HG03159 (cell line): ENCODE measurements around the gene NAP1L4.

Source experiments
- ATAC-seq: cut with Tn5 transposase; IDR thresholded peaks from one replicate; pipeline ENCODE4 v1.9.1; 2021; ENCODE audit warnings: mild to moderate bottlenecking, moderate library complexity; ENCODE audit not compliant: unreplicated experiment

The NAP1L4 gene

DNA sequence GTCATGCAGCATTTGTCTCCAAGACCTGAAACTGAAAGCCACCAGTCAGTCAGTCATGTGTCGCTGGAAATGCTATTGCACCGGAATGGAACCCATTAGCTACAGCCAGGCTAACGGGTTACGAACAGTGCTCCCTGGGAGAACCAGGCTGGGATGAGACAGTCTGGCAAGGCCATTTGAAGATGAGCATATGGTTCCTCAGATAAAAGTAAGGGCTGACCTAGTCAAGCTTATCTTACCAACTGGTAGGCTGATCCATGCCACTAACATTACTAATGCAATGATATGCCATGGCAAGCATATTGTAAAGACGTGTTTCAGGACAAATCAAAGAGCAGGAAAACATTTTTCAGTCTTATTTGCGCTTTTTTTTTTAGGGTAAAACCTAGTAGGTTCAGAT lies 28.4 kb downstream of the NAP1L4 start:
- no peak for ATAC-seq

DNA sequence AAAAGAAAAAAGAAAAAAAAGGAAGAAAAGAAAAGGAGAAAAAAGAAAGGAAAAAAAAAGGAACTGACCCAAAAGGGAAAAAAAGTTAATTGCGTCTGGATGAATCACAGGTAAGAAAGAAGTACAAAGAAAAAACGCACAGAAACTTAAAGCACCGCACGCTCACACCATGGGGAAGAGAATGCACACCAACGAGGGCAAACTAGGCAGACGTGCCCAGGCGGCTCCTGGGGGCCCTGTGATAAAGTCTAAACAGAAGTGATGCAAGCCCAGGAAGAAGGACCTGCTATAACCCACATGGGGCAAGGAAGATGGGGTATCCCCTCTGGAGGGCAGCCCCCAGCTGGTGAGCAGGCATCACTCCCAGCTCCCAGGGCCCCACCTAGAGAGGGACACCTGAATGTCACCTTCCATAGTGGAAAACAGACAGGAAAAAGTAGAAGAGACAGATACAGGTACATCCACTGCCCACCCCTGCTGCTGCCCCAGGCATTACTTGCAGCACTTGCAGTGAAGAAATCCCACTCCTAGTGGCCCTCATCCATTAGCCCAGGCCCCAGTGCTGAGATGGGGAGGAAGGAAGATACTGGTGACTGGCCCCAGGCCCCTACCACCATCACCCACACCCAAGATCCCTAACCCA lies 28.9 kb downstream of the NAP1L4 start:
- ATAC-seq, result no peak

DNA sequence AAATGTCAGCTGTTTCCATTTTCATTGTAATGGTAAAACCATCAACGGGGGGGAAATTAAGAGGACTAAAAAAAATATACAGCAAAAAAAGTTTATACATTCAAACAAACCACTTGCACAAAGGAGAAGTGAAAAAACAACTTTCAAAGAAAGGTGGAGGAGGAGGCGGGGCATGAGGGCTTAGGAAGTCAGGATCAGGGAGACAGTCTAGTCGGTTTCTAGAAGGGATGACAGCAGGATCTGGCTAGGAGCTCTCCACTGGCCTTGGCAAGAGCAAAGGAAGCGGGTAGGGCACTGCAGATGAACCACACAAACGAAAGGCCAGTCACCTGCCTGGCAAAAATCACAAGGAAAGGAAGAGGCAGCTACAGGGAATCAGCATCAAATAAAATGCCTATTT lies 31.0 kb downstream of the NAP1L4 start:
- no peak for ATAC-seq

DNA sequence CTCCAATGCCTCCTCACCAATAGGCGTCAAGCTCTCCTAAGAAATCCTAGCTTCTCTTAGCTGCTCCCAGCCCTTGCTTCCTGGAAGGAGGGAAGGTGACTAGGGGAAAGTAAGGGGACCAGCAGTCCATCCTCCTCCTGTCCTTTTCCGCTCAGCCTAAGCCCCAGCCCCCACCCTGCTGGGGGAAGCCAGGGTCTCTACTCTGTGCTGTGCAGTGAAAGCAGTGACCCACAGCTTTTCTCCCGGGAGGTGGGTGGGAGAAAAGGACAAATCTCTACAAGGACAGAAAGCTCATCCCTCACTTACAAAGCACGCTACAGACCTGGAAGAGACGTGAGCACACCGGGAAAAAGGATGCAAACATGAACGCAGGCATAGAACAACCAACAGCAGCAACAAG lies 32.0 kb downstream of the NAP1L4 start:
- ATAC-seq, result no peak

DNA sequence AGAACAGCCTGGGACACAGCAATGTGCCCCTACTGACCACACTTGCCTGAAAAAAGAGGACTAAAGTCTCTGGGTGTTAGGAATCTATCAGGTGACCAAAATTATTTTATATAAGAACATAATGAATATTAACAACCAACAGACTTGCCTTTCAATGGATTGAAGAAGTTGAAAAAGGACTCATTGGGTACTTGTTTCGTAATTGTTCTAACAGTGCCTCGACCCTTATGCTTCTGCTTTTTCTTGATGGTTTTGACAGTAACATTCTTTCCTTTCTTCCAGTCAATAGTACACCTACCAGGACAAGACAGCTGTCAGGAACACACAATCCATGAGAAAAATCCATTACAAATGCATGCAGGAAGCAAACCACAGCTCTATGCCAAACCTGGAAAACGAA lies 33.9 kb downstream of the NAP1L4 start:
- ATAC-seq, result no peak

DNA sequence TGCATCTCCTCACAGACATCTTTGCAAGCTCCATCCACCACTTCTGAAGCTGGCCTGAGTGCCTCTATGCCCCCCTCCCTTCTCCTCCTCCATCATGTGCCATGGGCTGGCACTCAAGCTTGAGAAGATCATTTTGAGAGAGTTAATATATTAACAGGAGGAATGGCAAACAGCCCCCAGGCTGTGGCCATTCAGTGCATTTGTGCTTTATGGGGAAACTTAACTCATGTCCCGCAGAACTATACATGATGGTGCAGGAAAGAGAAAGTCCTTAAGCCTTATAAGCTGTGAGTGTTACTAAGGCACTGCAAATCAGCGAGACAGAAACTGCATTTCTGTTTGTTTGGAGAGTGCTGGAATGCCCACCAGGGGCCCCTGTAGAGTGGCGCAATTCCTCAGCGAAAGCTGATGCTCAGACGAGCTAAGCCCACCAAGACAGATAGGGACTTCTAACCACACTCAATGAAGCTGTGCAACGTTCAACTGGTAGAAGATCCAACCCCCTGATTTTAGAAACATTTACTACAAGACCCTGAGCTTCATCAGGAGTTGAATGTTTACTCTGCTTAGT lies 36.1 kb downstream of the NAP1L4 start:
- ATAC-seq, result no peak

DNA sequence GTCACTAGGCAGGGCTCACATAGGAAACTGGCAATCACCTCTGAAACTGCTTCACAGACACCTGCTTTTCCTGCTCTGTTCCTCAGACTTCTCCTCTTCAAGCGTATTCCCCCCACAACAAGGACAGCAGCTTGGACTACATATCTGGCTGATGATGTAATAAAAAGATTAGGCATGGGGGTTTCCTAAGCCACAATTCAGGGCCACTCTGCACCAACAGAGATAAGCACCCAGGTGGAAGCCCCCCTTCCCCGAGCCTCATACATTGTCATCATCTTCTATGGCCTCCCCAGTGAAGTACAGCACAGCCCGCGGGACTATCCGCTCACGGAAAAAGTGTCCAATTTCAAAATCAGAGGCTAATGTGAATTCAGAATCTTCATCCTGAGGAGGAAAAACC lies 37.9 kb downstream of the NAP1L4 start:
- no peak for ATAC-seq

DNA sequence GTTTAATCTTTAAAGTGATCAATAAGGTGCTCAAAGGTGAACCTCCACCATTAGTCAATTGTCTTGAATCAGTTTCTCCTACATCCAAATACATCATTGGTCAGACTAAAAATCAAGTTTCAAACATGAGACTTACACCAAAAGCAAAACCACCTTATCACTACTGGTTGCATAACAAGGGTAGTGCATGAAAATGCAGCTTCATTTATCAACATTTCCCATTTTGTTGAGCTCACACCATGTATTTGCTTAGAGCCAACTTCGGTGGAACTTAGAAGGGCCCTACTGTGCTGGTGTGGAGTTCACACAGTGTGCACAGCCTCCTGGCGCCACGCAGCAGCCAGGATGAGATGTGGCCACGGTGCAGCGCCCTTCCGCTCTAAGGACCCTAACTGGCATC lies 39.8 kb downstream of the NAP1L4 start:
- ATAC-seq, result no peak

DNA sequence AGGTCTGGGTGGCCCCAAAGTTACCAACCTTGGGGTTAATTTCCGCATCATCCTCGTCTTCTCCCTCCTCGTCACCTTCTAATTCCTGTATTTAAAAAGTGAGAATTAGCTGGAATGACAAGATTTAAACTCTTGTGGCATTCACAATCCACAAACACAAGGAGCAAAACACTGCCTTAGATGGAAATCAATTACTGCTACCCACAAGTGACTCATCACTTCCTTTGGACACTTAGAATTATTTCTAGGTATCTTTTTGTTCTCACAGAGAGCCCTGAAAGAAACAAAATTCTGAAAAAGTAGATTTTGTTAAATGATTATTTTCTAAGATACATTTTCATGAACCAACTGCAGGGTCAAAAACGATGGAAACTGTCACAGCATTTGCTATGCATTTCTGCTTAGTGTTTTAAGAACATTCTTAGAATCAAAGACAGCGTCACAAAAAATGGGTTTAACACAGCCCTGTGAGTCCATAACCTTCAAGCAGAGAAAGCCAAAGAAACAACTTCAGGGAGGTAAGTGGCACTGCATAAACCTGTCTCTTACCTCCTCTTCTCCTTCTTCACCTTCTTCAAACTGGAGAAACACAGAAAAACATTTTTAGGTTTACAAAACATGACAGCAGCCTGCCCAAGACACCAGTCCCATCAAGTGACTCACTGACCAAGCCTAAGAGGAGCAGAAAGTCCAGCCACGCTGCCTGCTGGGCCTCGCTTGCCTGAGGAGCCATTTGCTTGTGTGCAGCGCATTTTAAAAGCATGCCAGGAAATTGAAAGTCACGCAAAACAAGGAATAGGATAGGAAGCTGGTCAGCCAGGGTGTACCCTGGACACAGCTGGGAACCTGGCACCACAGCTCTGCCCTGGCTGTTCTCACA lies 40.7 kb downstream of the NAP1L4 start:
- ATAC-seq, result no peak

DNA sequence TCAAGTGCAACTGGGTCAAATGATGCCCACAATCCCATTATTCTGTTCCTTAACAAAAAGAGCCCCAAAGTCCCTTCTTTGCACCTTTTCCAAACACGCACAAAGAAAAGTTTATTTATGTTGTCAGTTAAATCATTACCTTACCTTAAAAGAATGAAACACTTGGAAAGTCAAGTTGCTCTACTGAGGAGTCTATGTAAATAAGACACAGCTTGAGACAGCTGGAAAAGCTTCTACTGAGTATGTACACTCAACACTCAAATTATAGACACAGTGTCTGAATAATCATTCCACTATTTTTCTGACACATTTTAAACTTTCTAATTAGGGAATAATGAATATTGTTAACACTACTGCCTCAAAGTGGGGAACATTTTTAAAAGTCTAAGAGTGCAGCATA lies 41.3 kb downstream of the NAP1L4 start:
- ATAC-seq, result no peak

DNA sequence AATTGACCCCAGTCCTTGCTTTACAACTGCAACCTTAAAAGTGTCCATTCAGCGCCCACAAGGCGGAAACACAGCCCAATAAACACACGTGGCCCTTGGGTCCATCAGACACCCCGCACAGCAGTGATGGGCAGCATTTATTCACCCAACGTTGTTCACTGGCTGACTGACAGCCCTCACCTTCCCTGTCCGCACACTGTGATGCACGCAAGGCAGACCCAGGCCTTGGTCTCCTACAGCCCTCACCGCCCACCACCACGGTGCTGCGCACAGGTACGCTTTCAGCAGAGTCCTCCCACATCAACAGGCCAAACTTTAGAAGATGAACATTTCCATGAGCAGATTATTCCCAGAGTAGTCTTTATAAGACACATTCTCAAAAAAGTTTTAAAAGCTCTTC lies 42.2 kb downstream of the NAP1L4 start:
- no peak for ATAC-seq

DNA sequence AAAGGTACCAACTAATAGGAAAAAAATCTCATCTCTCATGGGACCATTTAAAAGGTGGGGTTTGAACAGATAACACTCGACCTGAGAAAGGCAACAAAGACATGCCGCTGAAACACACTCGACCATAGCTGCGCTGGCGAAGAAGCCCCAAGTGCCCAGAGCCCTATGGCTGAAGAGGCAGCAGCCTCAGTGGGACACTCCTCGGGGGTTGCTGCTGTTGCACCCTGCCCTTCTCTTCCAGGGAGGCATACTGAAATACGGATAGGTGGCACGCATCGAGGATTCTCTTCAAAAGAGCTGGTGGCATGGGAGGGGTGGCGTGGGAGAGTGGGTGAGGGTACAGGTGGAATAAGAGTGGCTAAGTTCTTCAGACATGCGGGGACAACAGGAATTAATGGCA lies 44.4 kb downstream of the NAP1L4 start:
- no peak for ATAC-seq

DNA sequence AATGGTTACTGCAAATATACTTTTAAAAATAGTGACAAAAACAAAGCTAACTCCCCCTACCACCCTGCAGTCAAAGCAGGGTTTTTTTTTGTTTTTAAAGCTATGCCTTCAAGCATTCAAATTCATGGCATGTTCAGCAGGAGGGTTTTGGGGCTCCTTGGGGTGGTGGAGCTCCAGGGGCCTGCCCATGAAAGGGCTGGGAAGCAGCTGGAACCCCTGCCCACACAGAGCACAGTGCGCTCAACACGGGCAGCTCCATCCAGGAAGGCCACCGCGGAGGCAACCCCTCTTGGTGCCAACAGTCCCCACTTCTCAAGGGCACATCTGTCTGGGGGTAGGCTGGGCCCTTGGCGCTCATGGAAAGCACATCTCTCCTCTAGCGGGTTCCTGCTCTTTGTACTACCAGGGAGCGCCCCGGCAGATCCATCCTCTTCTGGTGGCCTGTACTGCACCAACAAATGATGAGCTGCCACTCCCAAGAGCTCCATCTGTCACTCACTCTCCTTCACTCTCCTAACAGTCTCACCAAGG lies 46.3 kb downstream of the NAP1L4 start:
- ATAC-seq, result no peak

DNA sequence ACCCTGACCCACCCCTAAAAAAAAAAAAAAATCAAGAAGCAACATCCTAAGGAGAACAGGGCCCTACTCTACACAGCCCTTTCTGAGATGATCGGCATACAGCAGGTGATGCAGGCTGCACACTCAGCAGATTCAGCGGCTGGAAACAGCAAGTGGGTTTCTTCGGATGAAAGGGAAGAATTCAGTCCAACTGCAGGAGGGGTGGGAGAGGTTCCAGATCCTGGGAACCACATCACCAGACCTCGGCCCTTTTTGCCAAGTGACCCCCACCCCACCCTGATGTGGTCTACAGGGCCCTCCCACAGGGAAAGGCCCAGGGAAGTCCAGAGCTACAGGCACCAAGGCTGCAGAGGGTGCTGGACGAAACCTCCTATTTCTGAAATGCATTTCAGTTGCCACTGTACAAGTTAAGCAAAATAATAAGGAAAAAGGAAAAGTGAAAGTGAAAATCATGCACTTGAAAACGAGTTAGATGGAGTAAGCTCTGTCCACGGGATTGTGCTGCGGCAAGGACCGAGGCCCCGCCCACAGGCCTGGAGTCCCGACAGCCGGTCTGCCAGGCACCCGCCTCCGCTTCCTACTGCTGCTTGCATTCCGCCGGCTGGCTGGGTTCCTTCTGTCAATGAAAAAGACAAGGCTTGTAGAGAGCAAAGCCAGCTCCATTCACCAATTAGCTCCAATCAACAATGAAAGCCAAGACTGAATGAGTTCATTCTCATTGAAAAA lies 46.9 kb downstream of the NAP1L4 start:
- ATAC-seq, result no peak

DNA sequence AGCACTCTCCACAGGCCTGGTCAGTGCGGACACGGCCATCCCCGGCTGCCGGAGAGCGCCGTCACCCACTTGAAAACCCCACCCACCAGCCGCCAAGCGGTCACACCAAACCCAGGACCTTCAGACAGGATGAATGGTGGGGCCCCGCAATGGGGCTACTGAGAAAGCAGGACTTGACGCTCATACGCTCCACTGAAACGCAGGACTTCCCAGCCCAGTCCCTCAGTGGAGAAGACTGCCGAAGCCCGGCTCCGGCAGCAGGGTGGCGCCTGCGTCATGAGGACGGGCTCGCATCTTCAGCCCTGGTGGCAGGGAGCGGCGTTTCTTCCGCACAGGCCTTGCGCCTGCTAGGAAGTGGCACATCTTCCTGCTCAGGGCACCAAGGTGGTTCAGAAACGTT lies 47.6 kb downstream of the NAP1L4 start:
- no peak for ATAC-seq

DNA sequence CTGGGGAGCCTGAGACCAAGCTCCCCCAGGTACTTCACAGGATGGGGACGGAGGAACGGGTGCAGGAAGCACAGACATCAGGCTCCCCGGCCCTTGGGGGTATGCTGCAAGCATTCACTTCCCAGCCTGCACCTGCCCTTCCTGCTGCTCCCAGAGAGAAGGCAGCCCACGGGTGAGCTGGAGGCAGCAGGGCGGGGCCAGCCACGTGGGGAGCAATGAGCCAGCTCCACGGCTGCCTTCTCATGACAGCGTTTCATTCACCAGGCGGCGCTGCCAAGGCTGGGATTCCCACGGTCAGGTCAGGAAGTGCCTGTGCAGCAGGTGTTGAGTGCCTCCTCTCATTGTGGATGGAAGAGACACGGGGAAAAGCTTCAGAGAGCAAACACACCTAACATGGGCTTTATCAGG lies 48.4 kb downstream of the NAP1L4 start:
- no peak for ATAC-seq

DNA sequence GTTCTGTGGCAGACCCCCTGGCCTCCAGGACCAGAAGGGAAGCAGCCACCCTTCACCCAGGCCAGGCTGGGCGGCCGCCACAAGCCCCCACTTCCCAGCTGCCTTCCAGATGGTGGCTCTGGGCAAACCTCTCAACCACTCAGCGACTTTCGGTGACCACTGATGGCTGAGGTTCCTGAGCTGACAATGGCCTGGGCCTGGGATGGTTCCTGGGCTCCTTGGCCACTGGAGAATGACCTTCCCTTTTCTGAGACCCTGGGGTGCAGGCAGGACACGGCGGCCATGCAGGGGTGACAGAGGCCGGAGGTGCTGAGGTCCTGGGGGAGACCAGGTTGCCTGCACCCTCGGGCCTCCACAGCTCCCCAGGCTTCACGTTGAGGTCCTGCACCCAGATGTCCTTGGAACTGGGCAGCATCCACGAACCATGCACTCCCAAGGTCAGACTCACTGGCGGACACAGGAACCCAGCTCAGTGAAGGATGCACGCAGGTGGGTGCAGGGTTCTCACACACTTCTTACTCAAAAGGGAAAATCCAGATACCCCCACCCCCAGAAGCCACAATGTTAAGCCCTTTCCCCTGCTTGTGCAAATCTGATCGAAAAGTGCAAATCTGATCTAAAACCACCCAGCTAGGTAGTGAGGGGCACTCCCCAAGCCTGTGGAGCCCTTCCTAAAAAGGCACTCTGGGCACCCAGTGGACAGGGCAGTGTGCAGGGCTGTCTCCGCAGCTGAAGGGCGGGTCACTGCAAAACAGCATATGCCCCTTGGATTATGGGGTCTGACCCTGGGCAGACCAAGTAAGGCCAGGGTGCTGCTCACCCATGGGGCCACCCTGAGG lies 49.0 kb downstream of the NAP1L4 start:
- ATAC-seq, result no peak

DNA sequence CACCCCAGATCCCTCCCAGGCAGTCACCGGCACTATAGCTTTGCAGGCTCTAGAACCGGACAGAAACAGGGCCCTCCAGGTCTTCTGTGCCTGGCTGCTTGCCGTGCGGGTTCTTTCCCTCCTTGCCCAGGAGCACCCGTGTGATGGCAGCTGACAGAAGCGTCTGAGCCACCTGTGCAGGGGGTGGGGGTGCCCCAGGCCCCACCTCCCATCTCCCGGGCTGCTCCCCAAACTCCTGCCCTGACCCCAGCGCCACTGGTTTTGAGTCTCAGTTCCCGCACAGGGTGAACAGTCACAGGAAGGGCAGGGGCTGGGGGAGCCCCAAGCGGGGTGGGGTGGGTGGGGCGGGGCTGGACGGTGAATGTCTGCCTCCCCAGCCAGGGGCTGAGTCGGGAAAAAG lies 49.7 kb downstream of the NAP1L4 start:
- no peak for ATAC-seq

DNA sequence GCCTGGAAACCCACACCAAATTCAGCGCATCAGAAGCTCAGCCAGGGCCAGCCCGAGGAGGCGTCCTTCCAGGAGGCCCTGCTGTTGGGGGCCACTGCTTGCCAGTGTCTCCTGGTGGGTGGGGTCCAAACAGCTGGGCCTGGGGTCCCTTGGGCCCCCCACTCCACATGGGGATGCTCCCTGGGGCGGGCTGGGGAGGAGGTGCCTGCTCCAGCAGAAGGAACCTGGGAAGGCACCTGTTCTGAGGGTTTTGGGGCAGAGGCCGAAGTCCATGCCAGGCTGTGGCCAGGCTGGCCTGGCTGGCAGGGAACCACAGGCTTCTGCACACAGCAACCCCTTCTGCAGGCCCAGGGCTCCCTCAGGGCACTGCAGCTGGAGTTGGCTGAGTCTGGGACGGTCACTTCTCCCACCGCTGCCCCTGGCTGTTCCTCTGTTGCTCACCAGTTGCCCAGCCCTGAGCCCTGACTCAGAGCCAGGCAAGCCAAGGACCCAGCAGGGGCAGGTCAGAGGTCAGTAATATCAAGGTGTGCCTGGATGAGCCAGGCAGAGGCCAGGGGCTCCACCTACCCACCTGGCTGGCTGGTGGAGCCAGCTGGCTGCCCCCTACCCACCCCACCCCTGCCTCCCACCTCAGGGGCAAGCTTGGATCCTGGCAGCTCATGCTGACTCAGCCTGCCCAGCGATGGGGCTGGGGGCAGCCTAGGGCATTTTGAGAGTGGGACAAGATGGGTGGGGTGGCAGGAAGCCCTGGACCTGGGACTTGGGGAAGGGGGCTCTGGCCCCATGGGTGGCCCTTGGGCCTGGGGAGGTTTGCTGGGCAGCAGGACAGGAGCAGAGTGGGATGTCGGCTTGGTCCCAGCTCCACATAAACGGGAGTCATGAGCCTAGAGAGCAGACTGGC lies 51.0 kb downstream of the NAP1L4 start:
- ATAC-seq, result no peak
